ENCODE measurements around the gene FOXN3. TPM values are rescaled to one million over a fixed set of nuclear protein-coding genes. Genes with fewer than 3 reads are reported as not detected.

The FOXN3 gene
- total RNA-seq, 2 donors from 2014 or later = 53.9 to 141 TPM

- Histone ChIP-seq H3K27ac (no peak overlapping the region), H3K9me3 (no peaks in the 10 kb centered on the region), H3K27me3 (replicated peaks; ENCODE audit: insufficient read depth) (no peaks in the 10 kb centered on the region), H3K4me1 (replicated peaks) (no peaks in the 10 kb centered on the region), H3K36me3 (no peaks in the 10 kb centered on the region), H3K4me3 (no peak overlapping the region)
- no peak for DNase-seq (ENCODE audit: low spot score)
- 64% methylated on average over 5 of the region's 5 CpGs for WGBS
- TF ChIP-seq, protein P1, sequence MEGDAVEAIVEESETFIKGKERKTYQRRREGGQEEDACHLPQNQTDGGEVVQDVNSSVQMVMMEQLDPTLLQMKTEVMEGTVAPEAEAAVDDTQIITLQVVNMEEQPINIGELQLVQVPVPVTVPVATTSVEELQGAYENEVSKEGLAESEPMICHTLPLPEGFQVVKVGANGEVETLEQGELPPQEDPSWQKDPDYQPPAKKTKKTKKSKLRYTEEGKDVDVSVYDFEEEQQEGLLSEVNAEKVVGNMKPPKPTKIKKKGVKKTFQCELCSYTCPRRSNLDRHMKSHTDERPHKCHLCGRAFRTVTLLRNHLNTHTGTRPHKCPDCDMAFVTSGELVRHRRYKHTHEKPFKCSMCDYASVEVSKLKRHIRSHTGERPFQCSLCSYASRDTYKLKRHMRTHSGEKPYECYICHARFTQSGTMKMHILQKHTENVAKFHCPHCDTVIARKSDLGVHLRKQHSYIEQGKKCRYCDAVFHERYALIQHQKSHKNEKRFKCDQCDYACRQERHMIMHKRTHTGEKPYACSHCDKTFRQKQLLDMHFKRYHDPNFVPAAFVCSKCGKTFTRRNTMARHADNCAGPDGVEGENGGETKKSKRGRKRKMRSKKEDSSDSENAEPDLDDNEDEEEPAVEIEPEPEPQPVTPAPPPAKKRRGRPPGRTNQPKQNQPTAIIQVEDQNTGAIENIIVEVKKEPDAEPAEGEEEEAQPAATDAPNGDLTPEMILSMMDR (IDR thresholded peaks at IDR 0.05) = no peak
- no peak for TF ChIP-seq POLR2AphosphoS5 (IDR thresholded peaks at IDR 0.05)
- no peak for TF ChIP-seq POLR2A (IDR thresholded peaks at IDR 0.05)
- intact Hi-C loops (cut with DNase I) = no loop called here
These were observed 309.4 kb downstream of the FOXN3 start for GRCh38 chr14:89107626-89108025.
